Subcutaneous adipose tissue (tissue), 4 donors: ENCODE results near the gene UNCX. TPM values are rescaled to one million over a fixed set of nuclear protein-coding genes. Genes with fewer than 3 reads are reported as not detected.

Experiments used
- CTCF ChIP-seq: fragments of 450-650 bp; IDR thresholded peaks from one replicate; pipeline ENCODE4 v1.5.1; 2016; ENCODE audit warnings: low read depth, mild to moderate bottlenecking, control low read depth, antibody characterized with exemption, moderate library complexity
- total RNA-seq, 4 donors: library from RNA; depleted of rRNA; stranded (reverse); fragments of >200 nt; gene quantifications; one replicate each; pipeline ENCODE4 v1.1.0, GENCODE V29; 2016

UNCX gene
- total RNA-seq, 4 donors from 2014 or later = not detected

- no peak for TF ChIP-seq CTCF
Observed at GRCh38 chr7:1248916-1249581, 16.4 kb downstream of the UNCX start.

- no peak for TF ChIP-seq CTCF
Observed at GRCh38 chr7:1249731-1250130, 17.1 kb downstream of the UNCX start.

- TF ChIP-seq CTCF = no peak
Observed at GRCh38 chr7:1250901-1251300, 18.2 kb downstream of the UNCX start.

GRCh38 chr7:1251796-1252539 lies 19.3 kb downstream of the UNCX start:
- TF ChIP-seq CTCF = no peak

GRCh38 chr7:1252540-1253090 lies 19.9 kb downstream of the UNCX start:
- no peak for TF ChIP-seq CTCF

GRCh38 chr7:1253681-1254181 lies 21.1 kb downstream of the UNCX start:
- no peak for TF ChIP-seq CTCF
